CD14-positive monocyte (primary cell): ENCODE data around the gene SLC35F1. TPM values are rescaled to one million over a fixed set of nuclear protein-coding genes. Genes with fewer than 3 reads are reported as not detected.

Source experiments
- DNase-seq, 3 donors: peaks; one replicate each; pipeline ENCODE4 v3.0.0-alpha.2; 2011 to 2022
- H2AFZ ChIP-seq: 2 replicates; pipeline ENCODE4 v1.6.0; 2012; ENCODE audit warnings: mild to moderate bottlenecking, low read depth, low read length, inconsistent platforms; ENCODE audit not compliant: insufficient read depth, poor library complexity, severe bottlenecking
- H3K27ac ChIP-seq, 2 donors: 1 replicate in 1 of 2; 2 replicates in 1 of 2; pipeline ENCODE4 v1.5.1; 2012 to 2013; ENCODE audit warnings: low read length in 2 of 2, control low read depth in 1 of 2, inconsistent platforms in 1 of 2, low read depth in 1 of 2, mild to moderate bottlenecking in 1 of 2
- H3K27me3 ChIP-seq, 2 donors: one replicate each; pipeline versions ENCODE4 v1.6.0 to v1.6.1; 2011 to 2013; ENCODE audit warnings: low read length in 2 of 2; ENCODE audit not compliant: control insufficient read depth in 2 of 2, insufficient read depth in 2 of 2
- H3K36me3 ChIP-seq, 2 donors: replicated peaks in 1 of 2; 1 replicate in 1 of 2; 2 replicates in 1 of 2; pipeline versions ENCODE4 v1.5.1 to v1.6.1; 2012 to 2013; ENCODE audit warnings: low read length in 2 of 2, control low read depth in 1 of 2, inconsistent platforms in 1 of 2, mild to moderate bottlenecking in 1 of 2; ENCODE audit not compliant: insufficient read depth in 2 of 2, control insufficient read depth in 1 of 2
- H3K4me1 ChIP-seq, 2 donors: 1 replicate in 1 of 2; 2 replicates in 1 of 2; pipeline versions ENCODE4 v1.5.1 to v1.6.1; 2012 to 2013; ENCODE audit warnings: low read length in 2 of 2, control low read depth in 1 of 2, inconsistent platforms in 1 of 2, mild to moderate bottlenecking in 1 of 2, moderate library complexity in 1 of 2; ENCODE audit not compliant: insufficient read depth in 2 of 2, control insufficient read depth in 1 of 2
- H3K4me2 ChIP-seq: replicated peaks from 2 replicates; pipeline ENCODE3; 2012; ENCODE audit warnings: low read length, moderate library complexity, mild to moderate bottlenecking; ENCODE audit not compliant: poor library complexity, severe bottlenecking; ENCODE audit errors: extremely low read depth
- H3K4me3 ChIP-seq, 3 experiments: fragments of 200-600 bp in 1 of 3; sonication (generic) in 1 of 3; replicated peaks in 1 of 3; 1 replicate in 2 of 3; 2 replicates in 1 of 3; pipeline ENCODE4 v1.5.1; 2011 to 2013; ENCODE audit warnings: low read length in 3 of 3, mild to moderate bottlenecking in 3 of 3, control low read depth in 2 of 3, low read depth in 2 of 3, inconsistent platforms in 1 of 3, moderate library complexity in 1 of 3
- H3K79me2 ChIP-seq: 2 replicates; pipeline ENCODE4 v1.6.0; 2012; ENCODE audit warnings: mild to moderate bottlenecking, control low read depth, inconsistent platforms, low read length, moderate library complexity; ENCODE audit not compliant: insufficient read depth
- H3K9ac ChIP-seq: 2 replicates; pipeline ENCODE4 v1.6.0; 2017; ENCODE audit warnings: low read length, mild to moderate bottlenecking; ENCODE audit not compliant: insufficient read depth, poor library complexity, severe bottlenecking
- H3K9me3 ChIP-seq, 2 donors: replicated peaks in 1 of 2; 1 replicate in 1 of 2; 2 replicates in 1 of 2; pipeline versions ENCODE4 v1.5.1 to v1.6.1; 2012 to 2013; ENCODE audit warnings: low read length in 2 of 2, control low read depth in 1 of 2; ENCODE audit not compliant: control insufficient read depth in 1 of 2, insufficient read depth in 1 of 2
- H4K20me1 ChIP-seq: 2 replicates; pipeline ENCODE4 v1.6.0; 2012; ENCODE audit warnings: mild to moderate bottlenecking, low read length, control low read depth, moderate library complexity; ENCODE audit not compliant: insufficient read depth
- H3K27ac Mint-ChIP-seq, 7 donors: one replicate each; pipeline ENCODE4 v1.8.0; 2020; ENCODE audit warnings: mild to moderate bottlenecking in 7 of 7, mixed read lengths in 7 of 7, moderate library complexity in 6 of 7, inconsistent platforms in 2 of 7
- H3K27me3 Mint-ChIP-seq, 3 donors: one replicate each; pipeline ENCODE4 v1.8.0; 2021 to 2022; ENCODE audit warnings: low read depth in 3 of 3, mild to moderate bottlenecking in 3 of 3, mixed read lengths in 3 of 3, moderate library complexity in 3 of 3, inconsistent platforms in 1 of 3
- H3K36me3 Mint-ChIP-seq, 2 donors: one replicate each; pipeline ENCODE4 v1.8.0; 2020; ENCODE audit warnings: mixed read lengths in 2 of 2, inconsistent platforms in 1 of 2, mild to moderate bottlenecking in 1 of 2
- H3K4me1 Mint-ChIP-seq: one replicate; pipeline ENCODE4 v1.8.0; 2020; ENCODE audit warnings: mild to moderate bottlenecking, mixed read lengths
- H3K4me3 Mint-ChIP-seq, 2 donors: one replicate each; pipeline ENCODE4 v1.8.0; 2020; ENCODE audit warnings: mild to moderate bottlenecking in 2 of 2, mixed read lengths in 2 of 2, moderate library complexity in 1 of 2
- H3K9me3 Mint-ChIP-seq, 7 donors: one replicate each; pipeline ENCODE4 v1.8.0; 2020 to 2022; ENCODE audit warnings: mixed read lengths in 7 of 7, mild to moderate bottlenecking in 6 of 7, moderate library complexity in 6 of 7, inconsistent platforms in 2 of 7
- CTCF ChIP-seq: fragments of 200-600 bp; IDR thresholded peaks from one replicate; pipeline ENCODE4 v1.8.0; 2022; ENCODE audit warnings: antibody characterized with exemption, mild to moderate bottlenecking
- WGBS: methylation state at CpG from one replicate; pipeline ENCODE4 v1.1.5; 2013; ENCODE audit warnings: missing lambda C conversion rate; ENCODE audit not compliant: insufficient coverage; 5-methylcytosine and 5-hydroxymethylcytosine counted together
- intact Hi-C, 2 donors: fragments of 100-400 bp; cut with micrococcal nuclease; formaldehyde crosslinking; loops; one replicate each; pipeline versions ENCODE4 v1.15.0 to v1.15.1; 2023
- polyA plus RNA-seq, 3 donors: library from polyadenylated mRNA; depleted of rRNA in 1 of 3; unstranded in 2 of 3; stranded (reverse) in 1 of 3; fragments of 300-500 nt in 2 of 3; fragments of >200 nt in 1 of 3; fragmentation: Illumina TruSeq in 2 of 3; gene quantifications; 1 replicate in 2 of 3; 2 replicates in 1 of 3; pipeline ENCODE4 v1.2.3, GENCODE V29; 2012 to 2021

SLC35F1 gene
- polyA plus RNA-seq, 3 donors: not detected

GRCh38 chr6:118124851-118125250 is 217.8 kb downstream of the SLC35F1 start:
- no peak overlapping the region for H3K9ac ChIP-seq
- H3K79me2 ChIP-seq: no peaks in the 10 kb centered on the region
- no peaks in the 10 kb centered on the region for H3K4me1 ChIP-seq
- no peaks in the 10 kb centered on the region for H3K4me1 Mint-ChIP-seq
- H3K27ac ChIP-seq: no peak overlapping the region
- H3K27me3 ChIP-seq: no peaks in the 10 kb centered on the region
- no peak overlapping the region for H3K4me2 ChIP-seq
- H3K36me3 ChIP-seq: no peaks in the 10 kb centered on the region
- H3K4me3 ChIP-seq: no peak overlapping the region
- H3K27ac Mint-ChIP-seq: no peak overlapping the region
- no CpG with 5 or more reads among the region's 2 CpGs for WGBS
- H4K20me1 ChIP-seq: no peaks in the 10 kb centered on the region
- H3K36me3 Mint-ChIP-seq: no peaks in the 10 kb centered on the region
- H3K4me3 Mint-ChIP-seq: no peak overlapping the region
- intact Hi-C loops: no loop called here
- H3K9me3 ChIP-seq: no peaks in the 10 kb centered on the region
- peaks cover 0 to 2% (median 0%) of the 10 kb centered on the region in 7 donors for H3K9me3 Mint-ChIP-seq
- no peaks in the 10 kb centered on the region for H3K27me3 Mint-ChIP-seq
- no peak overlapping the region for H2AFZ ChIP-seq
- no peak for DNase-seq
- no peak for TF ChIP-seq CTCF

- peaks cover 0 to 2% (median 0%) of the 10 kb centered on the region in 7 donors for H3K9me3 Mint-ChIP-seq
- no peak for TF ChIP-seq CTCF
Observed at GRCh38 chr6:118128755-118129154, 221.7 kb downstream of the SLC35F1 start.

More at GRCh38 chr6:118128755-118129154, 221.7 kb downstream of the SLC35F1 start:
- Histone ChIP-seq H3K4me3 (no peak overlapping the region), H3K27me3 (no peaks in the 10 kb centered on the region), H4K20me1 (no peaks in the 10 kb centered on the region), H3K9me3 (no peaks in the 10 kb centered on the region), H3K9ac (no peak overlapping the region), H2AFZ (no peak overlapping the region), H3K4me1 (no peaks in the 10 kb centered on the region), H3K36me3 (no peaks in the 10 kb centered on the region), H3K4me2 (no peak overlapping the region), H3K27ac (no peak overlapping the region), H3K79me2 (no peaks in the 10 kb centered on the region)
- no peaks in the 10 kb centered on the region for H3K36me3 Mint-ChIP-seq
- intact Hi-C loops: no loop called here
- H3K4me3 Mint-ChIP-seq: no peak overlapping the region
- no peak for DNase-seq
- no peaks in the 10 kb centered on the region for H3K4me1 Mint-ChIP-seq
- no peaks in the 10 kb centered on the region for H3K27me3 Mint-ChIP-seq
- no peak overlapping the region for H3K27ac Mint-ChIP-seq
